ENCODE measurements around the gene HLF.

HLF gene

GRCh38 chr17:55308613-55309391, 44.0 kb downstream of the HLF start:
- no peak for DNase-seq (ENCODE audit: low spot score)

DNA sequence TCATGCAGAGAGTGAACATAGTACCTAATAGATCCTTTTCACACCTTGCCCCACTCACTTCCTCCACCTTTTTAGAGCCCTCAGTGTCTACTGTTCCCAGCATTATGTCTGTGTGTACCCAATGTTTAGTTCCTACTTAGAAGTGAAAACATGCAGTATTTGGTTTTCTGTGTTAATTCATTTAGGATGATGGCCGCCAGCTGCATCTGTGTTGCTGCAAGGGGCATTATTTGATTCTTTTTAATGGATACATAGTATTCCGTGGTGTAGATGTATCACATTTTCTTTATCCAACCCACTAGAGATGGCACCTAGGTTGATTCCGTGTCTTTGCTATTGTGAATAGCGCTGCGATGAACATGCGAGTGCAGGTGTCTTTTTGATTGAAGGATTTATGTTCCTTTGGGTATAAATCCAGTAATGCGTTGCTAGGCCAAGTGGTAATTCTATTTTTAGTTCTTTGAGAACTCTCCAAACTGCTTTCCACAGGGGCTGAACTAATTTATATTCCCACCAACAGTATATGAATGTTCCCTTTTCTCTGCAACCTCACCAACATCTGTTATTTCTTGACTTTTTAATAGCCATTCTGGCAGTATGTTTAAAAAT, 47.1 kb downstream of the HLF start:
- no peak for DNase-seq (ENCODE audit: low spot score)

- no peak for DNase-seq (ENCODE audit: low spot score)
These were observed 48.1 kb downstream of the HLF start for GRCh38 chr17:55312852-55313251.

DNA sequence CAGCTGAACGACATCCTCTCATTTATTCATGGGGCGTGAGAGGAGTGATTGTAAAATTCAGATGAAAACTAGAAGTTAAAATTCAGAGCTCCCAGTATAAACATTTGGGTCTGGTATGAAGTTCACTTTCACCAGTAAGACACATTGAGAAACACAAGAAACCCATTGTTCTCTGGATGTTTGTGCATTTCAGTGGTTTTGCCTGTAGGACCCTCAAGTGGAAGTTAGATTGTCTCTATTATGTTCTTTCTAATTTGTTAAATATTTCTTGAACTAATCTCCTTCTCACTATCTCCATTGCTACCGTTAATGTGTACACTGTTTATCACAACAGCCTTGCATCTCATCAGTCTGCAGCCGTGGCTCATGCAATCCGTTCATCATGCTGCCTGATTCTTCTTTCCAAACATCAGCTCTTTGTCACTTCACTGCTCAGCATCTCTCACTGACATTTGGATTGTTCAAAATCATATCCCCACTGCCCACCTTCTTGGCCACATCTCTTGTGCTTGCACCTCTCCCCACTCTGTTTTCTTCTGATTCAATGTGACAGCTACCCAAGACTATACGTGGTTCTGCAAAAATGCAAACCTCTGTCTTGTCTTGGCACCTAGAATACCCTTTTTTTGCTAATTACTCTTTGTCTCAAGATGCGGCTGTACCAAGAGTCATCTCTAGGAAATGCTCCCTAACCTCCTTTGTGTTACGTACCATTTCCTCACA, 49.5 kb downstream of the HLF start:
- no peak for DNase-seq (ENCODE audit: low spot score)

- no peak for DNase-seq (ENCODE audit: low spot score)
These were observed 50.2 kb downstream of the HLF start for GRCh38 chr17:55314784-55315491.

DNA sequence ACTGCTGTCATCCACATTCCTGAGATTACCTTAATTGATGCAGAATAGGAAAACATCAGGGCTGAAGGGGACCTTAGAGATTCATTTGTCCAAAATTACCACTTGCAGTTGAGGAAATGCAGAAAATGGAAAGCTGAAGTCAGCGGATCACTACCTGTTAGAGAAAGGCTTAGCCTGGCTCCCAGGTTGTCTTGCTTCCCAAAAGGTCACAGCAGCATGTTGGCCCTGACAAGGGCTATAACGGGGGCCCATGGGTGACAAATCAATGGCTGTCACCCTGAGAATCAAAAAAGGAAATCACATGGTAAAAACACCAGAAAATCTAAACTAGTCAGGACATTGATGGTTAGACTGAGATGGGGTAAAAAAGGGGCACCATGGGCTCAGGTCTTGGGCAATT, 51.7 kb downstream of the HLF start:
- no peak for DNase-seq (ENCODE audit: low spot score)

- no peak for DNase-seq (ENCODE audit: low spot score)
These were observed 52.5 kb downstream of the HLF start for GRCh38 chr17:55317284-55317683.

- DNase-seq (ENCODE audit: low spot score), result no peak
These were observed 53.3 kb downstream of the HLF start for GRCh38 chr17:55318081-55318480.

DNA sequence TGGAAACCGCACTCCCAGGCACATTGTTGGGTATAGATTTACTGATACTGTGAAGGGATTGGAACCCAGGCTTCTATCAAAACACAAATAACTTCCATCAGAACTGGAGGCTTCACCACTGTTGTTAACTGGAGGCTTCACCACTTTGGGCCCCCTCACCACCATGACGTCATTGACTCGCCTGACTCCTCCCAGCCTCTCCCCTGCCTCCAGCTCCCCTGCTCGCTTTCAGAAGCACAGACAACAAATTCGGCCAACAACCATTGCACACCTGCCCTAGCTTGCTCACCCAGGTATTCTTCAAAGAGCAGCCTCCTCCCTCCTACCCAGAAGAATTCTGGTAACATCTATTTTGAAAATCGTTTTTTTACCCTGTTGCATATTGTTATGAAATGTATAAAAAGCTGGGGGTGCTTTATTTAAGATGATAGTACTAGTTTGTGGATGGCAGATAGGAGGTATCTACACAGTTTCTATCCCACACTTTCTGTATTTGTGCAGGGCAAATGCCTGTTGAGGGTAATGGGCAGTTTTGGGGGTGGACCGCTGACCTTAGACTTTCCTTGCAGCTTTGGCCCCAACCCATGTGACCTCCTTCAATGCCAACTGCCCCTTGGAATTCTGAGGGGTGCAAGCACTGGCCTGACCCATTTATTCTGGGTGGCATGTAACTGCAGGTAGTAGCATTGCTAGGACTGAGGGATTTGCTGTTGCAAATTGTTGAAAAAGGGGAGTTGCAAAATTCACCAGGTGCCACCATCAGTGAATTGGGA, 54.1 kb downstream of the HLF start:
- DNase-seq (ENCODE audit: low spot score), result no peak

DNA sequence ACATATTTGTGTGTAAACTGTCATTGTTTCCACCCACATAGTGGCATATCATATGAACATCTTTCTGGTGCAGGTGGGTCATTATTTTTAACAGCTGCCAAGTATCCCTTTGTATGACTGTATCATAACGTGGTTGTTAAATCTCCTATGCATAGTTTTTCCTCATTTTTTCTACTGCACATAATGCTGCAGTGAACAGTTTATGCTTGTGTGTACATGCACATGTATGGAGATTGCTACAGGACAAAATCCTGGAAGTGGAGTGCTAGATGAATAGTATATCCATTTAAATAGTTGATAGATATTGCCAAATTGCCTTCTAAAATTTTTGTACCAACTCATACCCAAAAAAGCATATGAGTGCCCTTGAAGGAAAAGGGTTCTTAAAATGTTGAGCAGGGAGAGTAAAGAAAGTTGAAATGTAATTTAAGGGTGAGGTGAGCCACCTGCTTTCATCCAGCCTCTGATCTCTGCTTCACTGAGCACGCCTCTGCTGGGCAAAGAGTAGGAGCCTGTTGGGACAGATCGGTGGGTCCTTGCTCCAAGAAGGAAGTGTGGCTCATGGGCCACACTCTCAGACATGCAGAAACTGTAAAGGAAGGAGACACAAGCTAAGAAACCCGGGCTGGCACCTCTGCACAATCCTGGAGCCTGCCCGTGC, 55.3 kb downstream of the HLF start:
- no peak for DNase-seq (ENCODE audit: low spot score)

- no peak for DNase-seq (ENCODE audit: low spot score)
These were observed 56.0 kb downstream of the HLF start for GRCh38 chr17:55320594-55321426.

DNA sequence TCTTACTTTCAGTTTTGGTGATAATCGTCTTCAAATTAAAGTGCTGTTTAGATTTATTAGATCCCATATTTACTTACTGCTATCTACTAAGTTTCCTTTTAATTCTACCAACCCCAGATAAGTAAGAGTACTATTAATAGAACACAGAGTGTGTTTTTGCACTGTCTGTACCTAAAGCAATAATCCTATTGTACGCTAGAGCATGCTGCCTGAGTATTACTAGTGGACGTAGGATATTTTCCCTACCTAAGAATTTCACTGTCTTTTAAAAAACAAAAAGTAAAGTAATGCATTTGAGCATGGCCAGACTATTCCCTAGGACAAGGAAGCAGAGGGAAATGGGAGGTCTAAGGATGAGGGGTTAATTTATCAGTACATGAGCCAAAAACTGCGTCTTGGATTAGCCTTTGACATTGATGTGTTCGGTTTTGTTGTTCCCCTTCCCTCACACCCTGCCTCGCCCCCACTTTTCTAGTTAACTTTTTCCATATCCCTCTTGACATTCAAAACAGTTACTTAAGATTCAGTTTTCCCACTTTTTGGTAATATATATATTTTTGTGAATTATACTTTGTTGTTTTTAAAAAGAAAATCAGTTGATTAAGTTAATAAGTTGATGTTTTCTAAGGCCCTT, 56.8 kb downstream of the HLF start:
- DNase-seq (ENCODE audit: low spot score), result no peak

- DNase-seq (ENCODE audit: low spot score), result no peak
These were observed 57.8 kb downstream of the HLF start for GRCh38 chr17:55322453-55322985.

GRCh38 chr17:55323518-55324295, 58.9 kb downstream of the HLF start:
- DNase-seq (ENCODE audit: low spot score), result no peak

- DNase-seq (ENCODE audit: low spot score), result no peak
These were observed 59.7 kb downstream of the HLF start for GRCh38 chr17:55324296-55324978.

DNA sequence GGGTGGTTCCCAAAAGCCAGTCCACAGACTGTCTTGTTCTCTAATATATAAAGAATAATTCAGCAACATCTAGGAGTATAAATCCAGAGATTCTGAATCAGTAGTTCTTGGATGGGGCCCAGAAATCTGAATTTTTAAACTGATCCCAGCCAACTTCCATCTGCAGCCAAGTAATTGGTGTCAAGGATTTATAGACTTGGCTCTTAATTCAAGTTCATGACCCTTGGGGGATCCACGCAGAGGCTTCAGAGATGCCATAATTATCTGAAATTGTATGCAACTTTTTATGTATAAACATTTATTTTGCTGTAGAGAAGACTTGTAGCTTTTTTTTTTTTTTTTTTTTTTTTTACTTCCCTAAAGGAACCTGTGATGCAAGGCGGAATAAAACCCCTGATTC, 60.6 kb downstream of the HLF start:
- DNase-seq (ENCODE audit: low spot score), result no peak

DNA sequence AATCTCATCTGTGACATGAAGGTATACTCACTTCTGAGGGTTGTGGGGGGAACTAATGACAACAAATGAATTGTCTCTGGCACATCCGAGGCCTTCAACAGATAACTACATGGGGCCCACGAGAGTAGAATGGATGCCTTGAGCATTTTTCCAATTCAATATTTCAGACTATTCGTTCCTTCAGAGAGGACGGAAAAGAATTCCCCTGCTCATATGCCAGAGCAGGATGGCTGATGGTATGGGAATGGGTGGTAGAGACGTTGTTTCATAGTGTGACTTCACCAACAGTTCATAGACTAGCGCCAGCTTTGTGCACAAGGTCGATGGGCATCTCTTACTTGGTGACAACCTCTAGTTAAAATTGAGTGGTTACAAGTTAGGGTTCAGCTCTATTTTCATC, 61.3 kb downstream of the HLF start:
- DNase-seq (ENCODE audit: low spot score), result no peak
